Measurements from ENCODE around the gene IL1RL1.

Gene IL1RL1

DNA sequence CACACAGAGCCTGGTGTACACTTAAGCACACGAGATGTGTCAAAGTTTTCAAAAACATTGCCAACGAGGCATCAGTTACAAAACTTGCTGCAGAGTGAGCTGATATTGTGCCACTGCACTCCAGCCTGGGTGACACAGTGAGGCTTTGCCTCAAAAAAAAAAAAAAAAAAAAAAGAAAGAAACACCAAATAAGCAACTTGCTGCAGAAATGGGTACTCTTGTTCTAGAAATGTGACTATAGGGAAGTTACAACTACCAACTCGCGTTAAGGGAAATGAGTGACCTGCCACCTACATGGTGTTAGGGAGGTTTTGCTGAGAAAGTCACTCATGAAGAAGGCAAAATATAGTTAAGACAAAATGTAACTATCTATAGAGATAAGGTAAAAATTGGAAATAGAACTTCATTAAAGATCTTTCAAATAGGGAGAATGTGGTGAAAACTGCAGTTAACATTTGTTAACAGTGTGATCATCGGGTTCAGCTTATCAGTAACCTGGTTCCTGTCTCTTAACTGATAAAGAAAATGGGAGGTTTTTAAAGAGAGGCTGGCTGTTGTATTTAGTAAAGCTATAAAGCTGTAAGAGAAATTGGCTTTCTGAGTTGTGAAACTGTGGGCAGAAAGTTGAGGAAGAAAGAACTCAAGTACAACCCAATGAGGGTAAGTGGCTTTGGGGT, at the start of gene IL1RL1:
Gene IL1RL1, plus strand, starts transcription at position 600 of the 677 bp plus-strand sequence. CDS start 26,702 bp downstream, outside the sequence.
- H3K4me1 Mint-ChIP-seq (ENCODE audit: low read depth) = peaks cover 4% of the 10 kb centered on the region
- no peaks in the 10 kb centered on the region for H3K27me3 Mint-ChIP-seq

GRCh38 chr2:102262216-102263129, 48.9 kb upstream of the IL1RL1 start:
- Mint-ChIP-seq H3K4me1 (ENCODE audit: low read depth) (peaks cover 20% of the 10 kb centered on the region), H3K4me3 (no peak overlapping the region), H3K36me3 (no peaks in the 10 kb centered on the region), H3K27me3 (no peaks in the 10 kb centered on the region), H3K9me3 (ENCODE audit: low read depth) (no peaks in the 10 kb centered on the region), H3K27ac (no peak overlapping the region)

More for the DNA sequence above, at the start of gene IL1RL1:
- Mint-ChIP-seq H3K9me3 (ENCODE audit: low read depth) (no peaks in the 10 kb centered on the region), H3K27ac (no peak within 1 kb of the TSS), H3K4me3 (no peak within 1 kb of the TSS), H3K36me3 (peaks cover 3% of the 10 kb centered on the region)

GRCh38 chr2:102264952-102265351, 46.4 kb upstream of the IL1RL1 start:
- Mint-ChIP-seq H3K4me1 (ENCODE audit: low read depth) (no peaks in the 10 kb centered on the region), H3K36me3 (no peaks in the 10 kb centered on the region), H3K4me3 (no peak overlapping the region), H3K27me3 (no peaks in the 10 kb centered on the region), H3K9me3 (ENCODE audit: low read depth) (no peaks in the 10 kb centered on the region), H3K27ac (no peak overlapping the region)

- no peak overlapping the region for H3K27ac Mint-ChIP-seq
- no peak overlapping the region for H3K4me3 Mint-ChIP-seq
- H3K27me3 Mint-ChIP-seq = peaks cover 3% of the 10 kb centered on the region
- H3K9me3 Mint-ChIP-seq (ENCODE audit: low read depth) = no peaks in the 10 kb centered on the region
- H3K36me3 Mint-ChIP-seq = no peaks in the 10 kb centered on the region
- peaks cover 4% of the 10 kb centered on the region for H3K4me1 Mint-ChIP-seq (ENCODE audit: low read depth)
These were observed 45.2 kb upstream of the IL1RL1 start for GRCh38 chr2:102266204-102266603.

DNA sequence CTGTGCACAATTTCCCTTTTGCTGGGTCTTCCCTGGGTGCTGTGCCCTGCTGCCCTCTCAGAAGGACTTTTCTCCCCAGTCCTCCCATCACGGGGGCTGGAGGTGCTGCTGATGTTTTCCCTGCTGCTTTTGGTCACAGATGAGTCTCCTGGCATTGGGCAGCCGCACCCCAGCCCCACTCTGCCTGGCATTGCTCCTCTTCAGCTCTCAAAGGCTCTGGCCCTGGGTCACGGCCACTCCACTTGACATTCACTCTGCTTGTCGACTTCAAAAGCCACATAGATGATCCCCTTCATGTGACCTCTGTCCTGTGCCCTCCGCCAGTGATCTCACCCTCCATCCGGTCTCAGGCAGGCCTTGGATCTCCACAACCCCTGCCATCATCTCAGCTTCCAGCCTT, 43.6 kb upstream of the IL1RL1 start:
- no peak overlapping the region for H3K4me3 Mint-ChIP-seq
- H3K27ac Mint-ChIP-seq = no peak overlapping the region
- H3K36me3 Mint-ChIP-seq = no peaks in the 10 kb centered on the region
- H3K9me3 Mint-ChIP-seq (ENCODE audit: low read depth) = no peaks in the 10 kb centered on the region
- H3K27me3 Mint-ChIP-seq = peaks cover 3% of the 10 kb centered on the region
- H3K4me1 Mint-ChIP-seq (ENCODE audit: low read depth) = peaks cover 14% of the 10 kb centered on the region

DNA sequence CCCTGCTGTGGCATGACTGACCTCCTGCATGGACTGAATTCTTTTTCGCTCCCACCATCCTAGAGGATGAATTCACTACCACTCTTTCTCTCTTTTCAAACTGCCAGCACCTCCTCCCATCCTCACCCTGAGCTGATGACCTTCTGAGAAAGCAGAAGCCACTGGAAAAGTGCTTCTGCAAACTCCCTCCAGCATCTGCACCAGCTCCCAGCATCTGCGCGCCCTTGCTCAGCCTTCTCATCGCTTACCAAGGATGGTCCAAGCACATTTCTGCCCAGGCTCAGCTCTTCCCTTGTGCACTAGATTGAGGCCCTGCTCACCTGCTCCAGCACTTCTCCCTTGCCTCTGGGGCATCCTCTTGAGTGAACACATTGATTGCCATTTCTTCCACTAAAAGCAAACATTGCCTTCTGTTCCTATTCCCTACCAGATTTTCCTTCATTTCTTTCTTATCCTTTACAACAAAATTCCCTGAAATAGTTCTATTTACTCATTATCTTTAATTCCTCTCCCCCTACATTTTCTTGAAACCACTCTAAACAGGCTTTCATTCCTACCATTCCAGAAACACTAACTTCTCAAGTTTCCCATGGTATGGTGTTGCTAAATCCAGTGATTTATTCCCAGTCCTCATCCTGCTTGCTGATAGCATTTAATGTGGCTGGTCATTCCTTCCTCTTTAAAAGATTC, 42.7 kb upstream of the IL1RL1 start:
- no peaks in the 10 kb centered on the region for H3K9me3 Mint-ChIP-seq (ENCODE audit: low read depth)

DNA sequence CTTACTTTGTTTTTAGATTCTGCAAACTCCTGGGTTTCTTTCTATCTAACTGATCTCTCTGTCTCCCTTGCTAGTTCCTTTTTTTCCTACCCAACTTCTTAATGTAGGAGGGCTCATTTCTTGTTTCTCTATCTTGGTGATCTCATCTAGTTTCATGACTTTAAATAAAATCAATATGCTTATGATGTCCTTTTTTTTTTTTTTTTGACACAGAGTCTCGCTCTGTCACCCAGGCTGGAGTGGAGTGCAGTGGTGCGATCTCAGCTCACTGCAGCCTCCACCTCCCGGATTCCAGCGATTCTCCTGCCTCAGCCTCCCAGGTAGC, 42.2 kb upstream of the IL1RL1 start:
- Mint-ChIP-seq H3K27ac (no peak overlapping the region), H3K9me3 (ENCODE audit: low read depth) (no peaks in the 10 kb centered on the region), H3K4me3 (no peak overlapping the region), H3K27me3 (peaks cover 3% of the 10 kb centered on the region), H3K36me3 (no peaks in the 10 kb centered on the region), H3K4me1 (ENCODE audit: low read depth) (peaks cover 14% of the 10 kb centered on the region)

More for the DNA sequence above, 42.7 kb upstream of the IL1RL1 start:
- no peak overlapping the region for H3K4me3 Mint-ChIP-seq
- H3K36me3 Mint-ChIP-seq = no peaks in the 10 kb centered on the region
- H3K4me1 Mint-ChIP-seq (ENCODE audit: low read depth) = peaks cover 14% of the 10 kb centered on the region
- H3K27me3 Mint-ChIP-seq = peaks cover 3% of the 10 kb centered on the region
- no peak overlapping the region for H3K27ac Mint-ChIP-seq

GRCh38 chr2:102271844-102272243, 39.5 kb upstream of the IL1RL1 start:
- Mint-ChIP-seq H3K27ac (peak overlapping the region; percentile 68), H3K4me3 (peak overlapping the region; percentile 43), H3K27me3 (peaks cover 3% of the 10 kb centered on the region), H3K4me1 (ENCODE audit: low read depth) (peaks cover 26% of the 10 kb centered on the region), H3K36me3 (peaks cover 3% of the 10 kb centered on the region), H3K9me3 (ENCODE audit: low read depth) (no peaks in the 10 kb centered on the region)

- no peaks in the 10 kb centered on the region for H3K9me3 Mint-ChIP-seq (ENCODE audit: low read depth)
- no peak overlapping the region for H3K27ac Mint-ChIP-seq
- no peak overlapping the region for H3K4me3 Mint-ChIP-seq
- peaks cover 3% of the 10 kb centered on the region for H3K27me3 Mint-ChIP-seq
- H3K4me1 Mint-ChIP-seq (ENCODE audit: low read depth) = peaks cover 42% of the 10 kb centered on the region
- H3K36me3 Mint-ChIP-seq = peaks cover 3% of the 10 kb centered on the region
These were observed 37.6 kb upstream of the IL1RL1 start for GRCh38 chr2:102273619-102274211.

- Mint-ChIP-seq H3K4me1 (ENCODE audit: low read depth) (peaks cover 37% of the 10 kb centered on the region), H3K36me3 (peaks cover 3% of the 10 kb centered on the region), H3K27me3 (no peaks in the 10 kb centered on the region), H3K27ac (no peak overlapping the region), H3K9me3 (ENCODE audit: low read depth) (no peaks in the 10 kb centered on the region), H3K4me3 (no peak overlapping the region)
These were observed 34.7 kb upstream of the IL1RL1 start for GRCh38 chr2:102276549-102277201.

GRCh38 chr2:102277202-102277700, 34.1 kb upstream of the IL1RL1 start:
- H3K36me3 Mint-ChIP-seq = peaks cover 3% of the 10 kb centered on the region

GRCh38 chr2:102278720-102279390, 32.5 kb upstream of the IL1RL1 start:
- Mint-ChIP-seq H3K4me3 (no peak overlapping the region), H3K36me3 (peaks cover 3% of the 10 kb centered on the region), H3K27me3 (no peaks in the 10 kb centered on the region), H3K27ac (no peak overlapping the region), H3K4me1 (ENCODE audit: low read depth) (peaks cover 32% of the 10 kb centered on the region), H3K9me3 (ENCODE audit: low read depth) (no peaks in the 10 kb centered on the region)

More at GRCh38 chr2:102277202-102277700, 34.1 kb upstream of the IL1RL1 start:
- Mint-ChIP-seq H3K9me3 (ENCODE audit: low read depth) (no peaks in the 10 kb centered on the region), H3K27me3 (no peaks in the 10 kb centered on the region), H3K27ac (no peak overlapping the region), H3K4me3 (no peak overlapping the region), H3K4me1 (ENCODE audit: low read depth) (peaks cover 32% of the 10 kb centered on the region)

DNA sequence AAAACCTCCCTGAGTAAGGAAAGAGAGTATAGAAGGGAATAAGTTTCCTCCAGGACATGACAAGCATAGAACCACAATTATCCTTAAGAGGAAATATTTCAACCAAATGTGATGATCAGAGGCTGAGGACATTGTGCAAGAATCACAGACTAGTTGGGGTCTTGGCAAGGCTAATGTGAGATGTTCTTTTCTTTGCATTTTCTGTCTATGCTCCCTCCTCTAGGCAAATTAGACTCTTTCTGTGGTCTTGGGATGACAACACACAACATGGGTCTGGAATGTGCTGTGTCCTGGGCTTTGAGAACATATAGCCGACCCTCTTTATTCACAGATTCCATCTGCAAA, 32.0 kb upstream of the IL1RL1 start:
- Mint-ChIP-seq H3K27me3 (no peaks in the 10 kb centered on the region), H3K9me3 (ENCODE audit: low read depth) (no peaks in the 10 kb centered on the region), H3K36me3 (peaks cover 3% of the 10 kb centered on the region), H3K4me3 (no peak overlapping the region), H3K4me1 (ENCODE audit: low read depth) (peaks cover 32% of the 10 kb centered on the region), H3K27ac (no peak overlapping the region)

DNA sequence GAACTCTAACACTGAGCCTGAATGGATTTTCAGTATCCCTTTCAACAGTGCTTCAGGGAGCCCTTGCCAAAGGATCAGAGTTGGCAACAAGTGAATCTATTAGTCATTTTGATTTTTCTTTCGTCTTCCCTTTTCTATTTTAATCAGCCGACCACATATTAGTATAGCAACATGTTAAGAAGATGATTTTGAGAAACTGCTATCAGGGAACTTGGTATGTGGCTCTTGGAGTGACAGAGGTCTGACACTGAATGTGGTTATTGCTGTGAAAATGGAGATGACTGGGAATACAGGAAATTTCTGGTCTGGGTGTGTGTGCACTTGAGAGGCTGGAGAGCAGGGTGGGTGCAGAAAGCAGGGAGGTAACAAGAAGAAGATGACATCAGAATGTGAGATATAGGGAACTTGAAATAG, 28.7 kb upstream of the IL1RL1 start:
- H3K27me3 Mint-ChIP-seq = no peaks in the 10 kb centered on the region
- H3K4me1 Mint-ChIP-seq (ENCODE audit: low read depth) = peaks cover 12% of the 10 kb centered on the region
- H3K36me3 Mint-ChIP-seq = no peaks in the 10 kb centered on the region
- no peak overlapping the region for H3K27ac Mint-ChIP-seq
- no peaks in the 10 kb centered on the region for H3K9me3 Mint-ChIP-seq (ENCODE audit: low read depth)
- no peak overlapping the region for H3K4me3 Mint-ChIP-seq
